ENCODE measurements around the gene UBE2J2. TPM values are rescaled to one million over a fixed set of nuclear protein-coding genes. Genes with fewer than 3 reads are reported as not detected.

Gene UBE2J2
- total RNA-seq, 1 experiment from 2014 or later = 83.4 TPM

GRCh38 chr1:1255078-1255477 is 18.6 kb downstream of the UBE2J2 start:
- no peaks in the 10 kb centered on the region for H3K4me1 ChIP-seq (ENCODE audit: insufficient read depth, low read length)
- H3K4me1 Mint-ChIP-seq = peaks cover 16 to 27% of the 10 kb centered on the region in 2 experiments
- no peak overlapping the region for H2BK5ac ChIP-seq (ENCODE audit: insufficient read length, low read length)
- no peak overlapping the region for H2AFZ ChIP-seq (ENCODE audit: low read length)
- no peak overlapping the region for H4K91ac ChIP-seq (ENCODE audit: insufficient read length, low read depth, low read length)
- no peak overlapping the region for H3T11ph ChIP-seq (ENCODE audit: low read length)
- no peaks in the 10 kb centered on the region for H3K27me3 ChIP-seq (ENCODE audit: insufficient read depth, low read length)
- no peak overlapping the region for H3K9ac ChIP-seq (ENCODE audit: extremely low read depth, insufficient read length, low read length)
- no peak overlapping the region for H4K5ac ChIP-seq (ENCODE audit: insufficient read length, low read depth, low read length)
- H3K27me3 Mint-ChIP-seq (ENCODE audit: low read depth) = peaks cover 4% of the 10 kb centered on the region; the same call in 1 of the 2 replicates
- no peaks in the 10 kb centered on the region for H3K9me3 ChIP-seq (ENCODE audit: control insufficient read depth, low read depth, low read length)
- H4K20me1 ChIP-seq (ENCODE audit: control insufficient read depth, insufficient read depth, insufficient read length) = no peaks in the 10 kb centered on the region
- no peak overlapping the region for H3K56ac ChIP-seq (ENCODE audit: insufficient read length, low read depth, low read length)
- no peak overlapping the region for H3K14ac ChIP-seq (ENCODE audit: insufficient read depth, low read length)
- H2BK20ac ChIP-seq (ENCODE audit: low read depth, low read length, poor library complexity, severe bottlenecking) = no peak overlapping the region
- no CpG with 5 or more reads among the region's 26 CpGs for WGBS (ENCODE audit: extremely low coverage, insufficient read length, low lambda C conversion rate)
- peak overlapping the region in 1 of 3 experiments; percentile 28; a peak in 1 of 7 replicates for H3K27ac Mint-ChIP-seq
- H2BK12ac ChIP-seq (ENCODE audit: insufficient read length, low read depth, low read length) = no peak overlapping the region
- no peak overlapping the region for H3K18ac ChIP-seq (ENCODE audit: insufficient read length, low read depth, low read length)
- no peak overlapping the region for H2BK120ac ChIP-seq (ENCODE audit: low read depth, low read length, poor library complexity, severe bottlenecking)
- no peak overlapping the region for H3K4me2 ChIP-seq (ENCODE audit: insufficient read depth, insufficient read length, low read length)
- no peak for TF ChIP-seq CTCF (conservative IDR thresholded peaks at IDR 0.05)
- no peak overlapping the region for H3K23ac ChIP-seq (ENCODE audit: insufficient read length, low read depth, low read length)
- H3K79me1 ChIP-seq (ENCODE audit: insufficient read depth, low read depth, low read length, poor library complexity, severe bottlenecking) = no peaks in the 10 kb centered on the region
- H3K23me2 ChIP-seq (ENCODE audit: insufficient read length, low read depth, low read length, poor library complexity, severe bottlenecking) = no peaks in the 10 kb centered on the region
- H3K27ac ChIP-seq (ENCODE audit: insufficient read length, low read depth, low read length) = no peak overlapping the region
- no peak overlapping the region for H3K4ac ChIP-seq (ENCODE audit: low read depth, low read length)
- H2AK5ac ChIP-seq (ENCODE audit: insufficient read length, low read length) = no peak overlapping the region
- no peaks in the 10 kb centered on the region; a peak in 2 of 5 replicates for H3K9me3 Mint-ChIP-seq
- peaks cover 26 to 72% (median 60%) of the 10 kb centered on the region in 3 experiments; a peak in 6 of 7 replicates for H3K36me3 Mint-ChIP-seq (ENCODE audit: insufficient read depth in 1 of 3, low read depth in 3 of 3)
- H3K4me3 Mint-ChIP-seq = no peak overlapping the region
- DNase-seq = no peak
- no peaks in the 10 kb centered on the region for H3K79me2 ChIP-seq (ENCODE audit: insufficient read depth, low read length)
- H2BK15ac ChIP-seq (ENCODE audit: low read depth, low read length) = no peak overlapping the region
- H4K8ac ChIP-seq (replicated peaks; ENCODE audit: insufficient read length, low read depth, low read length) = no peak overlapping the region

All from H9 (cell line).